Neural progenitor cell (in vitro differentiated cells): ENCODE measurements around the gene STARD6. TPM values are rescaled to one million over a fixed set of nuclear protein-coding genes. Genes with fewer than 3 reads are reported as not detected.

Source experiments
- DNase-seq: peaks from one replicate; pipeline ENCODE4 v3.0.0-alpha.2; 2016; ENCODE audit warnings: low spot score
- H2AFZ ChIP-seq: fragments of 200-600 bp; sonication (generic); replicated peaks from 2 replicates; pipeline ENCODE4 v1.6.1; 2016; ENCODE audit warnings: antibody characterized with exemption
- H3F3A ChIP-seq: fragments of 200-600 bp; sonication (generic); 2 replicates; pipeline ENCODE4 v1.6.1; 2016; ENCODE audit warnings: antibody characterized with exemption, low read depth
- H3K27ac ChIP-seq: fragments of 200-600 bp; sonication (generic); 2 replicates; pipeline ENCODE4 v1.5.1; 2016; ENCODE audit warnings: mild to moderate bottlenecking
- H3K27me3 ChIP-seq: fragments of 200-600 bp; sonication (generic); 2 replicates; pipeline ENCODE4 v1.6.1; 2016; ENCODE audit warnings: mild to moderate bottlenecking, moderate library complexity
- H3K36me3 ChIP-seq: fragments of 200-600 bp; sonication (generic); 2 replicates; pipeline ENCODE4 v1.5.1; 2016
- H3K4me1 ChIP-seq: fragments of 200-600 bp; sonication (generic); 2 replicates; pipeline ENCODE4 v1.6.1; 2016; ENCODE audit warnings: mixed run types
- H3K4me2 ChIP-seq: fragments of 200-600 bp; sonication (generic); 2 replicates; pipeline ENCODE4 v1.6.1; 2016
- H3K4me3 ChIP-seq: fragments of 200-600 bp; sonication (generic); 2 replicates; pipeline ENCODE4 v1.5.1; 2016
- H3K79me2 ChIP-seq: fragments of 200-600 bp; sonication (generic); 2 replicates; pipeline ENCODE4 v1.6.1; 2016; ENCODE audit warnings: low read depth
- H3K9ac ChIP-seq: fragments of 200-600 bp; sonication (generic); 2 replicates; pipeline ENCODE4 v1.6.1; 2016
- H3K9me3 ChIP-seq: fragments of 200-600 bp; sonication (generic); 2 replicates; pipeline ENCODE4 v1.5.1; 2016; ENCODE audit warnings: low read depth
- H4K20me1 ChIP-seq: fragments of 200-600 bp; sonication (generic); 2 replicates; pipeline ENCODE4 v1.6.1; 2016; ENCODE audit warnings: low read depth
- H3K27ac Mint-ChIP-seq: 3 replicates; pipeline ENCODE4 v1.8.0; 2021; ENCODE audit warnings: mixed read lengths
- H3K27me3 Mint-ChIP-seq: 2 replicates; pipeline ENCODE4 v1.8.0; 2022; ENCODE audit warnings: low read depth, mild to moderate bottlenecking, inconsistent platforms, moderate library complexity, mixed read lengths; ENCODE audit not compliant: insufficient read depth
- H3K36me3 Mint-ChIP-seq: 3 replicates; pipeline ENCODE4 v1.8.0; 2021; ENCODE audit warnings: mixed read lengths
- H3K4me1 Mint-ChIP-seq: 3 replicates; pipeline ENCODE4 v1.8.0; 2021; ENCODE audit warnings: mixed read lengths
- H3K4me3 Mint-ChIP-seq: 3 replicates; pipeline ENCODE4 v1.8.0; 2021; ENCODE audit warnings: mild to moderate bottlenecking, moderate library complexity, mixed read lengths
- H3K9me3 Mint-ChIP-seq: 3 replicates; pipeline ENCODE4 v1.8.0; 2020; ENCODE audit warnings: mixed read lengths
- EZH2 ChIP-seq: fragments of 200-600 bp; sonication (generic); IDR thresholded peaks from 2 replicates; pipeline ENCODE4 v1.6.1; 2017; ENCODE audit warnings: antibody characterized with exemption, mild to moderate bottlenecking, moderate library complexity
- EZH2phosphoT487 ChIP-seq: fragments of 200-600 bp; sonication (generic); IDR thresholded peaks from 2 replicates; pipeline ENCODE4 v1.6.1; 2017; ENCODE audit warnings: antibody characterized with exemption
- total RNA-seq: library from RNA; depleted of rRNA; stranded (reverse); fragments of >200 nt; gene quantifications from 2 replicates; pipeline ENCODE4 v1.2.3, GENCODE V29; 2015; ENCODE audit warnings: low replicate concordance
- TF ChIP-seq, protein P1 (sequence below): fragments of 200-600 bp; sonication (generic); IDR thresholded peaks from 2 replicates; pipeline ENCODE4 v1.5.1; 2017; ENCODE audit warnings: antibody characterized with exemption, mild to moderate bottlenecking

The STARD6 gene
- total RNA-seq, 1 donor from 2014 or later: not detected

DNA sequence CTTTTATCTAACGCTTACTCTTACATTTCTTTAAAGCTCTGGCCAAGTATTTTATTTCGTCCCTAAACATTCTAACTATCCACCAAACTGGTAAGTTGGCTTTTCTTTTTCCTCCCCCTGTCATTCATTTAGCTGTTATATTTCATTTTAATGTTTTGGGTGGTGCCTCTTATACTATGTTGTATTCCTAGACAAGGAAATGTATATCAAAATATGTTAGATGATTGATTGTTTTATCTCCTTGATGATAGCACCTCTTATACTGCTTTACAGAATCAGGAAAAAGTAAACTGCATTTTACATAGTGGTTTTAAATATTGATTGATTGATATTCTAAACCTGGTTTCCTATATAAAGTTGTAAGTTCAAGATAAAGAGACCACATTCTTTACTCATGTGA, 24.0 kb upstream of the STARD6 start:
- no peak overlapping the region for H3K27ac Mint-ChIP-seq
- no peak for TF ChIP-seq EZH2
- Histone ChIP-seq H4K20me1 (no peaks in the 10 kb centered on the region), H3K4me1 (peaks cover 27% of the 10 kb centered on the region), H3K27ac (no peak overlapping the region), H2AFZ (no peak overlapping the region), H3K4me3 (no peak overlapping the region), H3K9ac (no peak overlapping the region), H3K9me3 (no peaks in the 10 kb centered on the region), H3K79me2 (no peaks in the 10 kb centered on the region), H3K27me3 (no peaks in the 10 kb centered on the region), H3F3A (peaks cover 45% of the 10 kb centered on the region), H3K36me3 (peaks cover 15% of the 10 kb centered on the region), H3K4me2 (no peak overlapping the region)
- no peaks in the 10 kb centered on the region for H3K9me3 Mint-ChIP-seq
- peaks cover 8% of the 10 kb centered on the region for H3K4me1 Mint-ChIP-seq
- DNase-seq: no peak
- H3K36me3 Mint-ChIP-seq: peaks cover 3% of the 10 kb centered on the region
- no peaks in the 10 kb centered on the region for H3K27me3 Mint-ChIP-seq
- no peak overlapping the region for H3K4me3 Mint-ChIP-seq

- no peaks in the 10 kb centered on the region for H3K9me3 ChIP-seq
- H4K20me1 ChIP-seq: no peaks in the 10 kb centered on the region
- H3K9ac ChIP-seq: no peak overlapping the region
- Mint-ChIP-seq H3K36me3 (peaks cover 9% of the 10 kb centered on the region), H3K4me3 (no peak overlapping the region), H3K4me1 (no peaks in the 10 kb centered on the region), H3K27me3 (no peaks in the 10 kb centered on the region), H3K27ac (no peak overlapping the region), H3K9me3 (no peaks in the 10 kb centered on the region)
- no peak overlapping the region for H3K4me2 ChIP-seq
- no peak overlapping the region for H3K4me3 ChIP-seq
- peaks cover 12% of the 10 kb centered on the region for H3K4me1 ChIP-seq
- no peak for DNase-seq
- no peaks in the 10 kb centered on the region for H3K27me3 ChIP-seq
- H2AFZ ChIP-seq: no peak overlapping the region
- H3F3A ChIP-seq: peaks cover 27% of the 10 kb centered on the region
- TF ChIP-seq EZH2 (no peak), EZH2phosphoT487 (no peak)
- TF ChIP-seq, protein P1, sequence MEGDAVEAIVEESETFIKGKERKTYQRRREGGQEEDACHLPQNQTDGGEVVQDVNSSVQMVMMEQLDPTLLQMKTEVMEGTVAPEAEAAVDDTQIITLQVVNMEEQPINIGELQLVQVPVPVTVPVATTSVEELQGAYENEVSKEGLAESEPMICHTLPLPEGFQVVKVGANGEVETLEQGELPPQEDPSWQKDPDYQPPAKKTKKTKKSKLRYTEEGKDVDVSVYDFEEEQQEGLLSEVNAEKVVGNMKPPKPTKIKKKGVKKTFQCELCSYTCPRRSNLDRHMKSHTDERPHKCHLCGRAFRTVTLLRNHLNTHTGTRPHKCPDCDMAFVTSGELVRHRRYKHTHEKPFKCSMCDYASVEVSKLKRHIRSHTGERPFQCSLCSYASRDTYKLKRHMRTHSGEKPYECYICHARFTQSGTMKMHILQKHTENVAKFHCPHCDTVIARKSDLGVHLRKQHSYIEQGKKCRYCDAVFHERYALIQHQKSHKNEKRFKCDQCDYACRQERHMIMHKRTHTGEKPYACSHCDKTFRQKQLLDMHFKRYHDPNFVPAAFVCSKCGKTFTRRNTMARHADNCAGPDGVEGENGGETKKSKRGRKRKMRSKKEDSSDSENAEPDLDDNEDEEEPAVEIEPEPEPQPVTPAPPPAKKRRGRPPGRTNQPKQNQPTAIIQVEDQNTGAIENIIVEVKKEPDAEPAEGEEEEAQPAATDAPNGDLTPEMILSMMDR: no peak
- H3K79me2 ChIP-seq: no peaks in the 10 kb centered on the region
- H3K36me3 ChIP-seq: peaks cover 23% of the 10 kb centered on the region
- no peak overlapping the region for H3K27ac ChIP-seq
Observed at GRCh38 chr18:54378057-54378456, 20.4 kb upstream of the STARD6 start.

- H3K27ac Mint-ChIP-seq: no peak overlapping the region
- Histone ChIP-seq H3K36me3 (peaks cover 35% of the 10 kb centered on the region), H3K4me2 (peak overlapping the region; percentile 81), H3F3A (peaks cover 10% of the 10 kb centered on the region), H3K9ac (no peak overlapping the region), H3K9me3 (no peaks in the 10 kb centered on the region), H4K20me1 (no peaks in the 10 kb centered on the region), H3K4me1 (peaks cover 19% of the 10 kb centered on the region), H3K4me3 (peak overlapping the region; percentile 94), H3K27ac (no peak overlapping the region), H3K27me3 (no peaks in the 10 kb centered on the region), H3K79me2 (peaks cover 62% of the 10 kb centered on the region), H2AFZ (no peak overlapping the region)
- TF ChIP-seq EZH2 (no peak), EZH2phosphoT487 (no peak)
- TF ChIP-seq, protein P1: no peak
- H3K9me3 Mint-ChIP-seq: peaks cover 3% of the 10 kb centered on the region
- peak overlapping the region; percentile 4 for H3K4me3 Mint-ChIP-seq
- DNase-seq: peak; percentile 14
- H3K27me3 Mint-ChIP-seq: peaks cover 3% of the 10 kb centered on the region
- peaks cover 23% of the 10 kb centered on the region for H3K36me3 Mint-ChIP-seq
- H3K4me1 Mint-ChIP-seq: peaks cover 15% of the 10 kb centered on the region
Observed at GRCh38 chr18:54360406-54360805, 2.7 kb upstream of the STARD6 start.

DNA sequence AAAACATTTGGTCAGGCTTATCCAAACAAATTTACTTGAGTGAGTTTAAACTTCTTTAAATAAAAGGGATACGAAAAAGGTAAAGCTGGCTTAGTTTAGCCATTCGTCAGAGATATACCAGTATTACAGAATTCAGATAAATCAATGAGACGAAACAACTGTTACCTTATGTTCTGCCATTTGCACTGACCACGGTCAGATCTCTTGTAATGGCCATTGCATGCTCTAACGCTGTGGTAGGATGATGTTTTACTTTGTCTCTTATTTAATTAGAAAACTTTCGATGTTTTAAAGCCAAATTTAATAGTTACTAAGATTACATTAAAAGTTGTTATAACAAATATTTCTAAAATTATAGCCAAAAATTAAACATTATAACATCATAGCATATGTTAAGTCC, 1.6 kb upstream of the STARD6 start:
- Histone ChIP-seq H3K4me2 (peak overlapping the region; percentile 81), H3F3A (peaks cover 10% of the 10 kb centered on the region), H3K27me3 (no peaks in the 10 kb centered on the region), H2AFZ (no peak overlapping the region), H3K27ac (no peak overlapping the region), H3K9me3 (no peaks in the 10 kb centered on the region), H3K4me3 (peak overlapping the region; percentile 94), H3K4me1 (peaks cover 24% of the 10 kb centered on the region), H3K79me2 (peaks cover 57% of the 10 kb centered on the region), H4K20me1 (no peaks in the 10 kb centered on the region), H3K36me3 (peaks cover 26% of the 10 kb centered on the region), H3K9ac (peak overlapping the region; percentile 61)
- Mint-ChIP-seq H3K4me1 (peaks cover 15% of the 10 kb centered on the region), H3K9me3 (peaks cover 3% of the 10 kb centered on the region), H3K36me3 (peaks cover 17% of the 10 kb centered on the region), H3K4me3 (peak overlapping the region; percentile 99), H3K27ac (no peak overlapping the region), H3K27me3 (peaks cover 3% of the 10 kb centered on the region)
- TF ChIP-seq EZH2phosphoT487 (no peak), EZH2 (no peak)
- peak; percentile 12 for DNase-seq
